Stimulated activated CD4-positive, alpha-beta T cell treated with anti-CD3 and anti-CD28 coated beads, Interleukin-15, amount 100 ng/mL, for 1 hour (primary cell): Measurements from ENCODE around the gene CLDN15.
A peak's percentile ranks its signal among the peaks of the same experiment; 100 is the strongest.
"Not testable (repeated sequence)": the region's sequence is repeated elsewhere in the genome, so short reads cannot be mapped to it uniquely, and the experiment has no call there.

Source experiments
- DNase-seq, 2 donors: peaks; one replicate each; pipeline ENCODE4 v3.0.0-alpha.2; 2020; ENCODE audit warnings: low read depth in 1 of 2, low spot score in 1 of 2

The CLDN15 gene

GRCh38 chr7:101237206-101238067 is at the start of gene CLDN15:
TSS of gene CLDN15 (minus strand) at chr7:101237802. CDS start at chr7:101237581, 221 bp downstream.
- no peak for DNase-seq

GRCh38 chr7:101287032-101287431 is 49.4 kb upstream of the CLDN15 start:
- no peak for DNase-seq

GRCh38 chr7:101285880-101286279 is 48.3 kb upstream of the CLDN15 start:
- not testable (repeated sequence) for DNase-seq

- no peak for DNase-seq
Observed at GRCh38 chr7:101285171-101285570, 47.6 kb upstream of the CLDN15 start.

- DNase-seq = not testable (repeated sequence)
Observed at GRCh38 chr7:101280912-101281311, 43.3 kb upstream of the CLDN15 start.

- DNase-seq = no peak
Observed at GRCh38 chr7:101278461-101279292, 41.1 kb upstream of the CLDN15 start.

GRCh38 chr7:101277155-101277554 is 39.6 kb upstream of the CLDN15 start:
- DNase-seq = no peak

GRCh38 chr7:101273206-101273605 is 35.6 kb upstream of the CLDN15 start:
- DNase-seq = no peak

- no peak for DNase-seq
Observed at GRCh38 chr7:101271021-101271420, 33.4 kb upstream of the CLDN15 start.

- DNase-seq = no peak
Observed at GRCh38 chr7:101269664-101270063, 32.1 kb upstream of the CLDN15 start.

- DNase-seq = no peak
Observed at GRCh38 chr7:101265622-101266516, 28.3 kb upstream of the CLDN15 start.

- DNase-seq = not testable (repeated sequence)
Observed at GRCh38 chr7:101264102-101264706, 26.6 kb upstream of the CLDN15 start.

GRCh38 chr7:101258243-101258731 is 20.7 kb upstream of the CLDN15 start:
- no peak for DNase-seq

- no peak for DNase-seq
Observed at GRCh38 chr7:101255796-101256195, 18.2 kb upstream of the CLDN15 start.

GRCh38 chr7:101253199-101253598 is 15.6 kb upstream of the CLDN15 start:
- DNase-seq = not testable (repeated sequence)

- DNase-seq = peak; percentile 96 to 99
Observed at GRCh38 chr7:101251871-101252659, 14.5 kb upstream of the CLDN15 start.

- DNase-seq = no peak
Observed at GRCh38 chr7:101250324-101250723, 12.7 kb upstream of the CLDN15 start.

- no peak for DNase-seq
Observed at GRCh38 chr7:101248276-101248675, 10.7 kb upstream of the CLDN15 start.

- no peak for DNase-seq
Observed at GRCh38 chr7:101245147-101245668, 7.6 kb upstream of the CLDN15 start.
